Measurements from ENCODE around the gene NCDN. TPM values are rescaled to one million over a fixed set of nuclear protein-coding genes. Genes with fewer than 3 reads are reported as not detected.

NCDN gene
- total and polyA plus RNA-seq, 7 donors = 3.6 to 26.3 (median 14.0) TPM

DNA sequence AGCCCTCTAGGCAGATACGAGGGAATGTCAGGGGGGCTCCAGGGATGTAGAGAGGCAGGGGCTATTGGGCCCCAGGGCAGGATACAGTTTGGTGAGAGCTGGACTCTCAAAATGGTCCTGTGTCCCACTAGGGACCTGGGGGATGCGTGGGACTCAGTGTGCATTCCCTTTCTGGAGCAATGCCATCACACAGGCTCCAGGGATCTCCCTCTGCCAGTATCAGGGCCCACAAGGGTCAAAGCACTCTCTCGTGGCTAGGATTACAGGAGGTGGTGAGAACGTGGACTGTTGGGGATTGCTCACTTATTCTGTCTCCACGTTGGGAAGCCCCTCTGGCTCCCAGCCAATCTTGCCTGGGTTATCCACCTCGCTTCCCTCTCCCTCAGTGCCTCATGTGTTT is 26.2 kb upstream of the NCDN start:
- no peak overlapping the region for H3K27ac ChIP-seq
- WGBS, 2 donors = 89 to 92% methylated on average over 6 of the region's 6 CpGs
- peaks cover 0 to 22% (median 12%) of the 10 kb centered on the region in 4 donors for H3K4me1 ChIP-seq
- DNase-seq = no peak
- H3K9me3 ChIP-seq = no peaks in the 10 kb centered on the region
- H3K36me3 ChIP-seq = peaks cover 0 to 7% (median 3%) of the 10 kb centered on the region in 4 donors
- TF ChIP-seq EP300 (IDR thresholded peaks at IDR 0.05) (no peak), POLR2AphosphoS5 (IDR thresholded peaks at IDR 0.05) (no peak), POLR2A (IDR thresholded peaks at IDR 0.05) (no peak)
- TF ChIP-seq, protein P1, sequence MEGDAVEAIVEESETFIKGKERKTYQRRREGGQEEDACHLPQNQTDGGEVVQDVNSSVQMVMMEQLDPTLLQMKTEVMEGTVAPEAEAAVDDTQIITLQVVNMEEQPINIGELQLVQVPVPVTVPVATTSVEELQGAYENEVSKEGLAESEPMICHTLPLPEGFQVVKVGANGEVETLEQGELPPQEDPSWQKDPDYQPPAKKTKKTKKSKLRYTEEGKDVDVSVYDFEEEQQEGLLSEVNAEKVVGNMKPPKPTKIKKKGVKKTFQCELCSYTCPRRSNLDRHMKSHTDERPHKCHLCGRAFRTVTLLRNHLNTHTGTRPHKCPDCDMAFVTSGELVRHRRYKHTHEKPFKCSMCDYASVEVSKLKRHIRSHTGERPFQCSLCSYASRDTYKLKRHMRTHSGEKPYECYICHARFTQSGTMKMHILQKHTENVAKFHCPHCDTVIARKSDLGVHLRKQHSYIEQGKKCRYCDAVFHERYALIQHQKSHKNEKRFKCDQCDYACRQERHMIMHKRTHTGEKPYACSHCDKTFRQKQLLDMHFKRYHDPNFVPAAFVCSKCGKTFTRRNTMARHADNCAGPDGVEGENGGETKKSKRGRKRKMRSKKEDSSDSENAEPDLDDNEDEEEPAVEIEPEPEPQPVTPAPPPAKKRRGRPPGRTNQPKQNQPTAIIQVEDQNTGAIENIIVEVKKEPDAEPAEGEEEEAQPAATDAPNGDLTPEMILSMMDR (IDR thresholded peaks at IDR 0.05) = no peak
- no peak overlapping the region for H3K4me3 ChIP-seq
- intact Hi-C loops (cut with DNase I) = no loop called here
- no peaks in the 10 kb centered on the region for H3K27me3 ChIP-seq

DNA sequence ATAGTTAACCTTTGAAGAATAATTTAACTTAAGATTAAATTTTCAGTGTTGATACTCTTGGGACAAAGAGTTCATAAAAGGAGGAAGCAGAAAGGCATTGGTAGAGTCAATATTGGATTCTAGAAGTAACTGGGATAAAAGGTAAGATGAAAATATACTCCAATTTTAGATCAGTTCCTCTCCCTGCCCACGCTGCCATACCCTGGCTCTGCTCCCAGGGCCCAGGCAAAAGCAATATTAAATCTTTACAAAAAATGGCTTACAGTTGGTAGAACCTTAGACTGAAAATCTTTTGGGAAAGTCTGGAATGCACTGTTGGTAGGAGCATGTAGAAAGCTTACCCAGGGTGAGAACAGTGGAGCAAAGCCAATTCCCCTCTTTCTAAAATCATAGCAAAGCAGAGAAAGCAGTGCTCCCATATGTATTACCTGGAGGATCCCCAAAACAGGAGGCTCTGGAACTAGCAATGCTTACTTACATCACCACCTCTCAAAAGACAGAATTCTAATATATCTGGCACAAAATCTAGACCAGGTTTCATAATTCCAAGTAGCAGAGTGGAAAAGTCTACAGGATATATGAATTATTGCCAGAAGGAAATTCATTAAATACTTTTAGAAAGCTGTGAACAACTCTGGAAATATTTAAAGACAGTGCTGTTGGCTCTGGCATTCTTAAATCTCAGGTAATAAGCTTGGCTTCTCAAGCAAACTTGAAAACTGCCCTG is 24.9 kb upstream of the NCDN start:
- Histone ChIP-seq H3K27me3 (no peaks in the 10 kb centered on the region), H3K9me3 (no peaks in the 10 kb centered on the region), H3K4me3 (no peak overlapping the region), H3K36me3 (peaks cover 0 to 7% (median 3%) of the 10 kb centered on the region in 4 donors), H3K27ac (peak overlapping the region in 1 of 4 donors; percentile 67), H3K4me1 (peaks cover 0 to 35% (median 17%) of the 10 kb centered on the region in 4 donors)
- DNase-seq = no peak
- TF ChIP-seq POLR2A (IDR thresholded peaks at IDR 0.05) = no peak
- no peak for TF ChIP-seq POLR2AphosphoS5 (IDR thresholded peaks at IDR 0.05)
- TF ChIP-seq EP300 (IDR thresholded peaks at IDR 0.05) = no peak
- TF ChIP-seq, protein P1 (IDR thresholded peaks at IDR 0.05) = no peak
- intact Hi-C loops (cut with DNase I) = no loop called here
- 88 to 96% methylated on average over 1 of the region's 1 CpG for WGBS, 2 donors

DNA sequence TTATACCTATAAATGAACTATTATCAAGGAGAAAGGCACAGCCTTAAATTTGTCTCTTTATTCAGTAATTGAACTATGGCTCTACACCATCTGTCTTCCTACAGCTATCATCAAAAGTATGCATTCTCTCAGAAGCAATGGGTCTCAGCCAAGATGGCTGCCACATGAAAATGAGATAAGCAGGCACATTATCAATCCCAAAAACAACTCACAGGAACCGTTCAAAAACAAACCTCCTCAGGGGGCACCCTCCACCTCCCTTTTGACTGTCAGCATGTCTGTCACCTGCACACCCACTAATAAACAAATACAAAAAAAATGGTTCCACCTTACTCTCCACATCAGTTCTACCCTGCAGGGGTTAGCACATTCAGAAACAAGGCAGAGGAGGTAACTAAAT is 24.0 kb upstream of the NCDN start:
- 65 to 80% methylated on average over 1 of the region's 1 CpG for WGBS, 2 donors
- no peak for DNase-seq
- peaks cover 0 to 43% (median 25%) of the 10 kb centered on the region in 4 donors for H3K4me1 ChIP-seq
- H3K27me3 ChIP-seq = no peaks in the 10 kb centered on the region
- peak overlapping the region in 1 of 4 donors; percentile 67 for H3K27ac ChIP-seq
- intact Hi-C loops (cut with DNase I) = no loop called here
- peaks cover 0 to 7% (median 3%) of the 10 kb centered on the region in 4 donors for H3K36me3 ChIP-seq
- no peaks in the 10 kb centered on the region for H3K9me3 ChIP-seq
- TF ChIP-seq POLR2A (IDR thresholded peaks at IDR 0.05) = no peak
- no peak for TF ChIP-seq EP300 (IDR thresholded peaks at IDR 0.05)
- TF ChIP-seq, protein P1 (IDR thresholded peaks at IDR 0.05) = no peak
- TF ChIP-seq POLR2AphosphoS5 (IDR thresholded peaks at IDR 0.05) = no peak
- H3K4me3 ChIP-seq = no peak overlapping the region

DNA sequence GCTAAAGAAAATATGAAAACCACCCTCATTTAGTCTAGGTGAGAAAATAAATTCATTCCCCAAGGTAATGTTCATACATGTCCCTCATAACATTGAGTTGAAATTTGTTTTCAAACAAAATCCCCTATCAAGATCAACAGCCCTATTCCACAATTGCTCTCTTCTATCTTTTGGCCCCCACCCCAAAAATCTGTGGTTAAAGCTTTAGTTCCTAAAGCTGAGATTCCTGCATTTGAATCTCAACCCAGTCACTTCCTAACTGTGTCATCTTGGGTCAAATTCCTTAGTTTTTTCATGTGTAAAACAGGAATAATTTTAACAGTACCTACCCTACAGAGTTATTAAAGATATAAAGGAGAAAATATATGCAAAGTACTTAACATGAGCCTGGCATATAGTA is 22.4 kb upstream of the NCDN start:
- peaks cover 0 to 60% (median 42%) of the 10 kb centered on the region in 4 donors for H3K4me1 ChIP-seq
- H3K9me3 ChIP-seq = no peaks in the 10 kb centered on the region
- TF ChIP-seq EP300 (IDR thresholded peaks at IDR 0.05) = no peak
- TF ChIP-seq, protein P1 (IDR thresholded peaks at IDR 0.05) = no peak
- no peak for TF ChIP-seq POLR2A (IDR thresholded peaks at IDR 0.05)
- TF ChIP-seq POLR2AphosphoS5 (IDR thresholded peaks at IDR 0.05) = no peak
- peaks cover 0 to 7% (median 3%) of the 10 kb centered on the region in 4 donors for H3K36me3 ChIP-seq
- no peak for DNase-seq
- no peaks in the 10 kb centered on the region for H3K27me3 ChIP-seq
- H3K4me3 ChIP-seq = no peak overlapping the region
- no peak overlapping the region for H3K27ac ChIP-seq
- intact Hi-C loops (cut with DNase I) = no loop called here

All from sigmoid colon (tissue), 7 donors.